Panc1 (cell line): Measurements from ENCODE around the gene JKAMP. TPM values are rescaled to one million over a fixed set of nuclear protein-coding genes. Genes with fewer than 3 reads are reported as not detected.

ENCODE experiments used
- ATAC-seq: fragments of 200-7000 bp; cut with Tn5 transposase; 2 replicates; pipeline ENCODE4 v1.9.1; 2020; ENCODE audit warnings: mild to moderate bottlenecking, moderate library complexity
- BruUV-seq: library from RNA; stranded (reverse); fragments of 400-500 nt; replicated peaks from 2 replicates; lab custom pipeline; 2021; lab: Mats Ljungman, UMichigan
- CTCF ChIA-PET: fragments of 300-600 bp; sonication (Branson Sonifier 250); formaldehyde crosslinking; loops from one replicate; lab custom pipeline; 2022; ENCODE audit warnings: antibody characterized with exemption; lab: Charles Lee
- POLR2A ChIA-PET: fragments of 300-600 bp; sonication (Branson Sonifier 250); formaldehyde crosslinking; loops from one replicate; lab custom pipeline; 2022; ENCODE audit warnings: antibody characterized with exemption; lab: Charles Lee
- DNase-seq: peaks from one replicate; pipeline ENCODE4 v3.0.0-alpha.2; 2010; ENCODE audit warnings: low read depth, low spot score
- H3K27ac ChIP-seq: 2 replicates; pipeline ENCODE4 v1.5.1; 2011; ENCODE audit warnings: mild to moderate bottlenecking, low read length, inconsistent platforms
- H3K27me3 ChIP-seq: fragments of 200-500 bp; sonication (Bioruptor generic); 2 replicates; pipeline ENCODE4 v1.6.0; 2014; ENCODE audit warnings: low read length, inconsistent platforms; ENCODE audit not compliant: control insufficient read depth, insufficient read depth
- H3K36me3 ChIP-seq: fragments of 200-500 bp; sonication (Bioruptor generic); 2 replicates; pipeline ENCODE4 v1.5.1; 2014; ENCODE audit warnings: inconsistent platforms, mild to moderate bottlenecking, low read length, moderate library complexity; ENCODE audit not compliant: control insufficient read depth, insufficient read depth
- H3K4me1 ChIP-seq: 2 replicates; pipeline ENCODE4 v1.5.1; 2011; ENCODE audit warnings: inconsistent platforms, mild to moderate bottlenecking, low read length, moderate library complexity; ENCODE audit not compliant: control insufficient read depth, insufficient read depth
- H3K4me3 ChIP-seq, 2 experiments: 2 replicates each; pipeline ENCODE4 v1.5.1; 2011 to 2012; ENCODE audit warnings: low read depth in 2 of 2, low read length in 2 of 2, mild to moderate bottlenecking in 2 of 2, inconsistent platforms in 1 of 2, moderate library complexity in 1 of 2
- H3K9me3 ChIP-seq: fragments of 200-500 bp; sonication (Bioruptor generic); 2 replicates; pipeline ENCODE4 v1.5.1; 2014; ENCODE audit warnings: low read depth, mild to moderate bottlenecking, inconsistent platforms, low read length, moderate library complexity; ENCODE audit not compliant: control insufficient read depth, insufficient read depth
- CTCF ChIP-seq: fragments of 450-650 bp; IDR thresholded peaks from 2 replicates; pipeline ENCODE4 v1.5.1; 2017; ENCODE audit warnings: mild to moderate bottlenecking
- POLR2AphosphoS5 ChIP-seq: IDR thresholded peaks from 2 replicates; pipeline ENCODE4 v1.6.1; 2012; ENCODE audit warnings: mild to moderate bottlenecking, low read depth, low read length, moderate library complexity
- REST ChIP-seq, 2 experiments: IDR thresholded peaks; 2 replicates each; pipeline ENCODE4 v1.6.1; 2011 to 2012; ENCODE audit warnings: low read depth in 2 of 2, control low read depth in 1 of 2, low read length in 1 of 2, mild to moderate bottlenecking in 1 of 2, moderate library complexity in 1 of 2; ENCODE audit not compliant: insufficient read depth in 1 of 2
- SIN3A ChIP-seq: IDR thresholded peaks from 2 replicates; pipeline ENCODE4 v1.6.1; 2012; ENCODE audit warnings: low read depth, mild to moderate bottlenecking, low read length, moderate library complexity, borderline replicate concordance; ENCODE audit not compliant: insufficient read depth
- TCF7L2 ChIP-seq: IDR thresholded peaks from 2 replicates; pipeline ENCODE4 v1.6.1; 2011; ENCODE audit warnings: mild to moderate bottlenecking, low read depth, low read length, inconsistent platforms
- in situ Hi-C: cut with HindIII; loops from 2 replicates; pipeline ENCODE4 v1.10.0; 2016; ENCODE audit warnings: low sequenced_read_pairs, low pct_unique_long_range_greater_than_20kb
- intact Hi-C: fragments of 100-400 bp; cut with micrococcal nuclease; formaldehyde crosslinking; loops from one replicate; pipeline ENCODE4 v1.10.0; 2022; ENCODE audit not compliant: unreplicated experiment
- total RNA-seq: library from RNA; stranded (reverse); gene quantifications from one replicate; pipeline ENCODE4 v1.2.1, GENCODE V29; 2021; ENCODE audit not compliant: unreplicated experiment

Gene JKAMP
- total RNA-seq, 1 experiment from 2014 or later: 36.0 TPM

GRCh38 chr14:59458486-59458885, 25.8 kb upstream of the JKAMP start:
- BruUV-seq: no TSS peak
- H3K9me3 ChIP-seq: no peaks in the 10 kb centered on the region
- CTCF ChIA-PET: no interaction called here

DNA sequence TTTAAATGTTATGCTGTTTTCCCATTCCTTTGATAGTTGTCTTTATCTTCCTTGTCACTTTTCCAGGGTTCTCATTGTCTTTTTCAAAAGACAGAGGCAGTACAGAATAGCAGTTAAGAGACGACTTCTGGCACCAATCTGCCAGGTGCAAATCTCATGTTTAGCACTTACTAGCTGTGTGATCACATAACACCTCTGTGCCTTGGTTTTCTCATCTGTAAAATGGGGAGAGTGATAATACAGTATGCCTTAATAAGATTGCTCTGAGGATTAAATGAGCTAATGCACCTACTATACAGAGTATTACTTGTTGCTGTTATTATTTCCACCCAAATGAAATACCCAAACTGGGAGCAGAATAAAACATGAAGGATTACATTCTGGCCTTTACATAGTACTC, 23.9 kb upstream of the JKAMP start:
- no peaks in the 10 kb centered on the region for H3K27me3 ChIP-seq
- intact Hi-C loops: no loop called here
- TF ChIP-seq SIN3A: no peak
- no peak for TF ChIP-seq POLR2AphosphoS5
- no peak for TF ChIP-seq REST (IDR thresholded peaks at IDR 0.05; ENCODE audit: insufficient read depth in 1 of 2, low read depth in 2 of 2, low read length in 1 of 2)
- TF ChIP-seq CTCF: no peak
- TF ChIP-seq TCF7L2: no peak
- ChIA-PET CTCF (no interaction called here), POLR2A (no interaction called here)
- no peak overlapping the region for H3K4me3 ChIP-seq
- DNase-seq: no peak
- peaks cover 7% of the 10 kb centered on the region; the same call in 1 of the 2 replicates for H3K36me3 ChIP-seq
- BruUV-seq: no TSS peak
- H3K4me1 ChIP-seq: no peaks in the 10 kb centered on the region
- in situ Hi-C loops: no loop called here
- no peak for ATAC-seq
- no peaks in the 10 kb centered on the region for H3K9me3 ChIP-seq
- H3K27ac ChIP-seq: no peak overlapping the region

More at GRCh38 chr14:59458486-59458885, 25.8 kb upstream of the JKAMP start:
- ATAC-seq (no peak), DNase-seq (no peak)
- intact Hi-C loops (no loop called here), in situ Hi-C loops (no loop called here)
- TF ChIP-seq TCF7L2 (no peak), SIN3A (no peak), REST (IDR thresholded peaks at IDR 0.05; ENCODE audit: insufficient read depth in 1 of 2, low read depth in 2 of 2, low read length in 1 of 2) (no peak), CTCF (no peak), POLR2AphosphoS5 (no peak)
- H3K4me1 ChIP-seq: no peaks in the 10 kb centered on the region
- no peak overlapping the region for H3K4me3 ChIP-seq
- no peak overlapping the region for H3K27ac ChIP-seq
- H3K27me3 ChIP-seq: no peaks in the 10 kb centered on the region
- H3K36me3 ChIP-seq: peaks cover 7% of the 10 kb centered on the region; the same call in 1 of the 2 replicates
- POLR2A ChIA-PET: no interaction called here
